GM21526 (cell line): ENCODE results near the gene KRT12.

Experiments
- ATAC-seq: cut with Tn5 transposase; IDR thresholded peaks from one replicate; pipeline ENCODE4 v1.9.1; 2021; ENCODE audit warnings: moderate library complexity; ENCODE audit not compliant: unreplicated experiment, low FRiP score

The KRT12 gene

DNA sequence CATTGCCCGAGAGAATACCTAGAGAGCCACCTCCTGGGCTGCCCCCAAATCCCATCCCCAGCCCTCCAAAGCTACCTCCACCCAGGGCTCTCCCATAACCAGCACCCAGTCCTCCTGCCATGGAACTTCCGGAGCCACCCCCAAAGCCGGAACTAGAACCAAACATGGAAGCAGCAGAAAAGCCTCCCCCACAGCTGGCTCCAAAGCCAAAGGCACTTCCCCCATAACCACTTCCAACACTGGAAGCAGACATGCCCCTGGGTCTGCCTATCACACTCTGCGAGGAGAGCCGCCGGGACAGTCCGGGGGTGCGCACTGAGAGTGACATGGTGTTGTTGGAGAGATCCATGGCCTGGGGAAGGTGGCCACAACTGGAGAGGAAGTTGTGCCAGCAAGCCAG is at the start of gene KRT12:
Gene KRT12, minus strand, starts transcription at position 386 of the 400 bp plus-strand sequence. Its CDS starts 37 bp downstream, at position 349.
- ATAC-seq = no peak

- no peak for ATAC-seq
Observed at GRCh38 chr17:40916366-40916765, 49.3 kb upstream of the KRT12 start.

- ATAC-seq = no peak
Observed at GRCh38 chr17:40915721-40916256, 48.8 kb upstream of the KRT12 start.

GRCh38 chr17:40915199-40915661 is 48.2 kb upstream of the KRT12 start:
- no peak for ATAC-seq

DNA sequence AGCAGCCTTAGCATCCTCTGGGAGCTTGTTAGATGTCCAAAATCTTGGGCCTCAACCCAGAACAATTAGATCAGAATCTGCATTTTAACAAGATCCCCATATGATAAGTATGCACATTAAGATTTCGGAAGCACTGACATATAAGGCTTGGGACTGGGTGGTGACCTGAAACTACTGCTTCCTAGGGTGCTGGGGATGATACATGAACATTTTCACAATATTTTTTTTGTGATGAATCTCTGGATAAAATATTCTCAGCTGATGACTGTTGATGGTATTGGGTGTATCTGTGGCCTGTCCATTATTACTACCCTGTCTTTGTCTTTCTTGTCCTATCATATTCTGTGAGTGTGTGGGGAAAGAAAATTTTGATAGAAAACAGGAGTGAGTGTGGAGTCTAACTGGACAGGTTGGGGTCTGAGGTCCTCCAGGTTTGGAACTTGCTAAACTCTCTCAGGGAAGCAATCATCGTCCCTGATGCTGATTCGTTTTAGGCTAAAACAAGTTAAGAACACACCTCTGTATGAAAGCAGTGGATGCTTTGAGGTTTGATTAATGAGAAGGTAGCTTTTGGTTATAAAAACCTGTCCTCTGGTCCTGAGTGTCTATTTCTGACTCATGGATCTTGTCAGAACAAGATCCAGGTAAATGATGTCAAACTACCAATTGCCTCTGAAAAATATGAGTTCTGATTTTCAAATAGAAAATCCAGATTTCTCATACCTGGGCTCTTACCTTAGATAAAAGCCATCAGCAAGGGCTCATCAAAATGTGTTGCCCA is 47.2 kb upstream of the KRT12 start:
- ATAC-seq = no peak

- ATAC-seq = no peak
Observed at GRCh38 chr17:40912486-40913210, 45.6 kb upstream of the KRT12 start.

- ATAC-seq = no peak
Observed at GRCh38 chr17:40910441-40910841, 43.4 kb upstream of the KRT12 start.

DNA sequence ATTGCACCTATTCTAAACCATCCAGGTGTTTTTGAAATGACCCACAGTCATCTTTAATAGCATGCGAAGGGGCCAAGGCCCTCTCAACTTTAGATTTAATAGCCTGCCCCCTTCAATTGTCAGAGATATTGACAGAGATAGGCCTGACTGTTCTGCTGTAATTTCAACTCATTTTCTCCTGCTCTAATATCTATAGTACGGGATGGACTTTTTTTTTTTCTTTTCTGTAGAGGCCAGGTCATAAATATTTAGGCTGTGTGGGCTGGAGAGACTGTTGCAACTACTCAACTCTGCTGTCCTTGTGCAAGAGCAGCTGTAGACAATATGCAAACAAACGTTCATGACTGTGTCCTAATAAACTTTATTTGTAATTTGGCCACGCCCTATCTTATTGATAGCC is 42.7 kb upstream of the KRT12 start:
- no peak for ATAC-seq

GRCh38 chr17:40909351-40909750 is 42.3 kb upstream of the KRT12 start:
- no peak for ATAC-seq

GRCh38 chr17:40906613-40907012 is 39.6 kb upstream of the KRT12 start:
- no peak for ATAC-seq

- no peak for ATAC-seq
Observed at GRCh38 chr17:40905370-40905769, 38.3 kb upstream of the KRT12 start.

DNA sequence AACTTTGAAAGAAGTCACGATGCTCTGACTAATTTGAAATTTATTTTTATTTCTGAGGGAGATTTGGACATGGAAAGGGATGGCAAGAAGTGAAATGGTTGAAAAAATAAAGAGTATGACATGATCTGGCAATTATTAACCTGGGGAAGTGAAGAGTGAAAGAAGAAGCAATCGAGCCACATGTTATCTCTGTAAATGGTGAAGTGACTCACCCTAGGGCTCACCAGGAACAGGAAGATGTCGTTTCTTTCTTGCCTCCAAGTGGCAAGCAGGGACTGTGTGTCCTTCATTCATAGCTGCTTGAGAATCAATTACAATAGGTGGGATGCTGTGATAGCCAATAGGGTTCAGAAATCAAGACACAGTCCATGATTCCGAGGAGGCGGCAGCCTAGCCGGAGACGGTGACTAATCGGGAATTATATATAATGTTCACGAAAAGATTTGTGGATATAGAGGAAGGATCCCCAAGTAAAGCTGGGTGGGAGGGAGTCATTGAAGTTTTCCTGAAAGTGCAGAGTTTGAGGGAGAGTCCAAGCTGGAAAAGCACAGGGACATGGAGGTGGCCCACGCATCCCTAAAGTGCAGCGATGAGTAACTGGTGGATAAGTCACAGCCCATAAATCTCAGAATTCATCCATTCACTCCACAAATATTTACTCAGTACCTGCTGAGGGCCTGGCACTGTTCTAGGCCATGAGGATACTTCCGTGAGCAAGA is 36.3 kb upstream of the KRT12 start:
- no peak for ATAC-seq

GRCh38 chr17:40902498-40902897 is 35.5 kb upstream of the KRT12 start:
- ATAC-seq = no peak

DNA sequence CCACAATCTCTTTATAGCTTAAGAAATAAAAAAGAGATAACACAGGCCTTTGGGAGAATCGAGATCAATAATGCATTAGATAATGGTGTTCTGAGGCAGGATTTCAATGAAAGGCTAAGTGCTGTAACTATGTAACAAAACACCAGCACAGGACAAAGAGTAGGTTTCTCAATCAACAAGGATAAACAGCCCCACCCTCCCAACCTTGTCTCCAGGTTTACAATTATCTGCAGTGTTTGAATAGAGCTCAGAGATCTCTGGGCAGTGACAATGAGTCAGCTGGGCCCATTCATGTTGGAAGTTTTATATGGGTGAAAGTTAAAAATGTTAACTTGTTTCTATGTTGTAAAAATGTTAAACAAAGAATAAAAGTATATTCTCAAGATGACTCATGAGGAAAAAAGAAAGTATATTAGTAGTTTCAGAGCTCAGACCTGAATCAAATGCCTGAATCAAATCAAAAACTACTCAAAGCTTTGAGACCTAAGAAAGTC is 35.0 kb upstream of the KRT12 start:
- no peak for ATAC-seq

DNA sequence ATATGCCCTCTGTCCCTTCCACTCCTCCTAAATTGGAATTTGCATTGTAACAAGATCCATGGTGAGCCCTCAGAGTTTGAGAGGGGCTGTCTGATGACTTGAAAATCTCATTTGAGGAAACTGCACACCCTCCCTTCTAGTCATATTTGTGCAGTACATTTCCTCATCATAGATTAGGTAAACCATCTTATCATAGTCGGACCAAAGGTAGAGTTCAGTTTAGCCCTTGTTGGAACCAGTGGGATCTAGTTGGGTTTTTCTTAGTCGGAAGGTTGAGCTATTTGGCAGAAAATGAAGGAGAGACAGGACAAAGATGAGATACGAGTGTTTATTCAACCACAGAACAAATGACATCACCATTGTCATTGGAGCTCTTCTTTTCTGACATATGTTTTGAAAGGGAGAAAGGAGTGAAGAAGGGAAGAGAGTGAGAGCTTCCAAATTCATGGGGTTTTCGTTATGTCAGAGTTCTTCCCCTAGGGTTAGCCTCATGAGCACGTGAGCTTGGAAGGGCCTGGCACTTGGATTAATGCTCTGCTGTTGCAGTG is 33.9 kb upstream of the KRT12 start:
- ATAC-seq = no peak

GRCh38 chr17:40896916-40897455 is 30.0 kb upstream of the KRT12 start:
- no peak for ATAC-seq

- no peak for ATAC-seq
Observed at GRCh38 chr17:40895106-40895730, 28.2 kb upstream of the KRT12 start.

DNA sequence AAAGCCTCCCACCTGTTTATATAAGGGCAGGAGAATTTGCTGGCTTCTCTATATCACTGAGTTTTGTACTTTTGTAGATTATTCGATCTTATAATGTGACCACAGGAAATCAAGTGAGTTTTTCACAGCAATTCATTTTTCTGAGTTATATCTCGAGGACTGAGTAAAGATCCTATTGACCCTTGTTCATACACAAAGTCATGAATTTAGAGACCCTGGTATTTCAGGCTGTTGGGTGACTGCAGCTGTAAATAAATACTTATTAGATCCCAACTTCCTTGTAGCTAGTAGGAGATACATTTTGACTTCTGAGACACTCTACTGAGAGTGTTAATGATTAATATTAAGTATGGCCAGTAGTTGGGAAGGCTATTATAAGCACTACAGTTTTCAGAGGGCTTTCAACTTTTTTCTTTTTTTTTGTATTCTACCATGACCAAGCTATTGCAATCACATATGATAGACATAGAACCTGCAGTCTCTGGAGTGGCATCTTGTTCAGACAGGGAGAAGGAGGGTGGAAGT is 21.2 kb upstream of the KRT12 start:
- no peak for ATAC-seq

- no peak for ATAC-seq
Observed at GRCh38 chr17:40886090-40886489, 19.1 kb upstream of the KRT12 start.
